ENCODE measurements around the gene MKNK1. TPM values are rescaled to one million over a fixed set of nuclear protein-coding genes. Genes with fewer than 3 reads are reported as not detected.

Gene MKNK1
- total and polyA plus RNA-seq, 2 experiments from 2014 or later, result 18.6 to 23.7 TPM

DNA sequence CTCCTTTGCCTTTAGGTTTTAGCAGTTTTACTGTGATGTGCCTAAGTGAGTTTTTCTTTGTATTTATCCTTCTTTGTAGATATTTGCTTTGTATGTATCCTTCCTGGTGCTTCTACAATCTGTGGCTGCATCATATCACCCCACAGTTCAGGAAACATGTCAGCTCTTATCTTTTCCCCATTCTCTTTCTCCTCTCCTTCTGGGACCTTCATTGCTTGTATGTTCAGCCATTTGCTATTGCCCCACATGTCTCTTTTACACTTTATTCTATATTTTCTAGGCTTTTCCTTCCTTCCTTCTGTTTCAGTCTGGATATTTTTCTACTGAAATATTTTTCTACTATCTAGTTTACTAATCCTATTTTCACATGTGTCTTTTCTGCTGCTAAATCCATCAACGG lies 67.5 kb downstream of the MKNK1 start:
- no peak overlapping the region for H3K27ac ChIP-seq
- TF ChIP-seq, protein P1, sequence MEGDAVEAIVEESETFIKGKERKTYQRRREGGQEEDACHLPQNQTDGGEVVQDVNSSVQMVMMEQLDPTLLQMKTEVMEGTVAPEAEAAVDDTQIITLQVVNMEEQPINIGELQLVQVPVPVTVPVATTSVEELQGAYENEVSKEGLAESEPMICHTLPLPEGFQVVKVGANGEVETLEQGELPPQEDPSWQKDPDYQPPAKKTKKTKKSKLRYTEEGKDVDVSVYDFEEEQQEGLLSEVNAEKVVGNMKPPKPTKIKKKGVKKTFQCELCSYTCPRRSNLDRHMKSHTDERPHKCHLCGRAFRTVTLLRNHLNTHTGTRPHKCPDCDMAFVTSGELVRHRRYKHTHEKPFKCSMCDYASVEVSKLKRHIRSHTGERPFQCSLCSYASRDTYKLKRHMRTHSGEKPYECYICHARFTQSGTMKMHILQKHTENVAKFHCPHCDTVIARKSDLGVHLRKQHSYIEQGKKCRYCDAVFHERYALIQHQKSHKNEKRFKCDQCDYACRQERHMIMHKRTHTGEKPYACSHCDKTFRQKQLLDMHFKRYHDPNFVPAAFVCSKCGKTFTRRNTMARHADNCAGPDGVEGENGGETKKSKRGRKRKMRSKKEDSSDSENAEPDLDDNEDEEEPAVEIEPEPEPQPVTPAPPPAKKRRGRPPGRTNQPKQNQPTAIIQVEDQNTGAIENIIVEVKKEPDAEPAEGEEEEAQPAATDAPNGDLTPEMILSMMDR (IDR thresholded peaks at IDR 0.05; ENCODE audit: low read depth, low read length), result no peak
- no peaks in the 10 kb centered on the region for H3K4me1 ChIP-seq (ENCODE audit: low read depth)
- H3K27me3 ChIP-seq, result peaks cover 57% of the 10 kb centered on the region
- DNase-seq (ENCODE audit: low read depth in 1 of 2, low spot score in 1 of 2), result no peak
- no peaks in the 10 kb centered on the region for H3K36me3 ChIP-seq
- H3K4me3 ChIP-seq, result no peak overlapping the region
- H3K9me3 ChIP-seq (ENCODE audit: low read depth), result no peaks in the 10 kb centered on the region

DNA sequence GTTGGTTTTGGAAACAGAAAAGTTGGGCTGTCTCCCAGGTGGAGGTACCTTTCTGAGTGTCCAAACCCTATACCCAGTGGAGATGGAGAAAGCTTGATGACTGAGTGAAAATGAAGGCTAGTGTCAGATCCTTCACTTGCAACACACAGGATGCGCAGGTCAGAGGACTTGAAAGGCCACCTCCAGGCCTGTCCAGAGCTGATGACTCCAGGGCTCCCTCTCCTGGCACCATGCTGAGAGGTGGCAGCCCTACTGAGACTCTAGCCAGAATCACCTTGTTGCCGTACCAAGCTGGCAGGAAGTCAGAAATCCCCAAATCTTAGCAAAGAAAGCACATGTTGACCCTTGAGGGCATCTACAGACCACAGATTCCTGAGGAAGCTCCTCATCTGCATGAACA lies 69.0 kb downstream of the MKNK1 start:
- Histone ChIP-seq H3K4me3 (no peak overlapping the region), H3K4me1 (ENCODE audit: low read depth) (no peaks in the 10 kb centered on the region), H3K9me3 (ENCODE audit: low read depth) (no peaks in the 10 kb centered on the region), H3K27me3 (peaks cover 54% of the 10 kb centered on the region), H3K36me3 (no peaks in the 10 kb centered on the region), H3K27ac (no peak overlapping the region)
- TF ChIP-seq, protein P1 (IDR thresholded peaks at IDR 0.05; ENCODE audit: low read depth, low read length), result peak; percentile 49
- peak; percentile 18 to 51 for DNase-seq (ENCODE audit: low read depth in 1 of 2, low spot score in 1 of 2)

GRCh38 chr1:46533179-46533864 lies 70.7 kb downstream of the MKNK1 start:
- H3K27ac ChIP-seq, result no peak overlapping the region
- peaks cover 57% of the 10 kb centered on the region for H3K27me3 ChIP-seq
- H3K36me3 ChIP-seq, result no peaks in the 10 kb centered on the region
- TF ChIP-seq, protein P1 (IDR thresholded peaks at IDR 0.05; ENCODE audit: low read depth, low read length), result no peak
- H3K4me3 ChIP-seq, result peak overlapping the region; percentile 24
- DNase-seq (ENCODE audit: low read depth in 1 of 2, low spot score in 1 of 2), result peak; percentile 56 to 62
- H3K9me3 ChIP-seq (ENCODE audit: low read depth), result no peaks in the 10 kb centered on the region
- no peaks in the 10 kb centered on the region for H3K4me1 ChIP-seq (ENCODE audit: low read depth)

- TF ChIP-seq, protein P1 (IDR thresholded peaks at IDR 0.05; ENCODE audit: low read depth, low read length), result peak; percentile 80
- Histone ChIP-seq H3K4me1 (ENCODE audit: low read depth) (no peaks in the 10 kb centered on the region), H3K36me3 (no peaks in the 10 kb centered on the region), H3K27ac (no peak overlapping the region), H3K9me3 (ENCODE audit: low read depth) (no peaks in the 10 kb centered on the region), H3K4me3 (peak overlapping the region; percentile 24), H3K27me3 (peaks cover 60% of the 10 kb centered on the region)
- peak; percentile 72 to 77 for DNase-seq (ENCODE audit: low read depth in 1 of 2, low spot score in 1 of 2)
These were observed 71.4 kb downstream of the MKNK1 start for GRCh38 chr1:46532498-46533178.

DNA sequence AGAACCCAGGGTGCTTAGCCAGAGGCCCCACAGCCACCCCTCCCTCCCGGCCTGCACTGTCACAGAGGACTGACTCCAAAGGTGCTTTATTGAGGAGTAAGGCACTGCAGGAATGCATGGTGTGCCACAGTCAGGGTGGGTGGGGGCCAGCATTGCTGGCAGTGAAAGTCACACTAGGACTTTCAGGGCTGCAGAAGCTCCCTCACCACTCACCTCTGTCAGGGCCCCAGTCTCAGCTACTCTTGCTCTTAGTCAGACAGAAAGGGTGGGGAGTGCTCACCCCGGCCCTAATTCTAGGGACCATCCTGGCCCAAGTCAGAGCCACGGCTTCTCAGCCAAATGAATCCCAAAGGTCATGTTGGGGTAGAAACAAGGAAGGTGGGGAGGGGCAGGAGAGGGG lies 72.0 kb downstream of the MKNK1 start:
- Histone ChIP-seq H3K4me1 (ENCODE audit: low read depth) (no peaks in the 10 kb centered on the region), H3K9me3 (ENCODE audit: low read depth) (no peaks in the 10 kb centered on the region), H3K27ac (no peak overlapping the region), H3K36me3 (no peaks in the 10 kb centered on the region), H3K27me3 (peaks cover 65% of the 10 kb centered on the region), H3K4me3 (no peak overlapping the region)
- no peak for DNase-seq (ENCODE audit: low read depth in 1 of 2, low spot score in 1 of 2)
- TF ChIP-seq, protein P1 (IDR thresholded peaks at IDR 0.05; ENCODE audit: low read depth, low read length), result no peak

All from cardiac muscle cell (in vitro differentiated cells and primary cell).